Esophagus muscularis mucosa (tissue), 4 donors: ENCODE results near the gene MT1E. TPM values are rescaled to one million over a fixed set of nuclear protein-coding genes. Genes with fewer than 3 reads are reported as not detected.

Experiments used
- DNase-seq: peaks from one replicate; pipeline ENCODE4 v3.0.0-alpha.2; 2017; ENCODE audit errors: extremely low spot score
- H3K27ac ChIP-seq, 4 donors: fragments of 200-600 bp; sonication (generic); replicated peaks in 1 of 4; 1 replicate in 3 of 4; 2 replicates in 1 of 4; pipeline ENCODE4 v1.5.1; 2016 to 2019; ENCODE audit warnings: mild to moderate bottlenecking in 1 of 4
- H3K27me3 ChIP-seq, 4 donors: fragments of 200-600 bp; sonication (generic); one replicate each; pipeline versions ENCODE4 v1.5.1 to v1.6.0; 2016 to 2019
- H3K36me3 ChIP-seq, 4 donors: fragments of 200-600 bp; sonication (generic); one replicate each; pipeline ENCODE4 v1.5.1; 2016 to 2019
- H3K4me1 ChIP-seq, 4 donors: fragments of 200-600 bp; sonication (generic); one replicate each; pipeline ENCODE4 v1.5.1; 2016 to 2019
- H3K4me3 ChIP-seq, 4 donors: fragments of 200-600 bp; sonication (generic); 1 replicate in 2 of 4; 2 replicates in 2 of 4; pipeline ENCODE4 v1.5.1; 2016 to 2019; ENCODE audit warnings: mild to moderate bottlenecking in 4 of 4, moderate library complexity in 1 of 4
- H3K9me3 ChIP-seq, 4 donors: fragments of 200-600 bp; sonication (generic); 1 replicate in 3 of 4; 2 replicates in 1 of 4; pipeline ENCODE4 v1.5.1; 2016 to 2019
- EP300 ChIP-seq: sonication (generic); formaldehyde crosslinking; IDR thresholded peaks from one replicate; pipeline ENCODE4 v1.6.1; 2017; ENCODE audit warnings: antibody characterized with exemption
- POLR2A ChIP-seq: fragments of 450-650 bp; IDR thresholded peaks from one replicate; pipeline ENCODE4 v1.6.1; 2017; ENCODE audit warnings: antibody characterized with exemption, moderate library complexity, mild to moderate bottlenecking, low read depth
- POLR2AphosphoS5 ChIP-seq, 2 donors: sonication (generic); formaldehyde crosslinking; IDR thresholded peaks; one replicate each; pipeline ENCODE4 v1.6.1; 2017; ENCODE audit warnings: antibody characterized with exemption in 2 of 2
- WGBS: methylation state at CpG from one replicate; pipeline ENCODE4 v1.1.5; 2018; 5-methylcytosine and 5-hydroxymethylcytosine counted together
- intact Hi-C: fragments of 100-400 bp; cut with DNase I; formaldehyde crosslinking; loops from one replicate; pipeline ENCODE4 v1.15.1; 2023
- total RNA-seq, 4 donors: library from RNA; depleted of rRNA; stranded (reverse); fragments of >200 nt; gene quantifications; one replicate each; pipeline versions ENCODE4 v1.1.0 to v1.2.1, GENCODE V29; 2016
- TF ChIP-seq, protein P1 (sequence below), 3 experiments: fragments of 200-600 bp in 2 of 3; fragments of 450-650 bp in 1 of 3; sonication (generic) in 2 of 3; IDR thresholded peaks; one replicate each; pipeline ENCODE4 v1.5.1; 2017 to 2019; ENCODE audit warnings: antibody characterized with exemption in 3 of 3, mild to moderate bottlenecking in 2 of 3, moderate library complexity in 1 of 3

Gene MT1E
- total RNA-seq, 4 donors from 2014 or later = 57.7 to 428 (median 146) TPM

DNA sequence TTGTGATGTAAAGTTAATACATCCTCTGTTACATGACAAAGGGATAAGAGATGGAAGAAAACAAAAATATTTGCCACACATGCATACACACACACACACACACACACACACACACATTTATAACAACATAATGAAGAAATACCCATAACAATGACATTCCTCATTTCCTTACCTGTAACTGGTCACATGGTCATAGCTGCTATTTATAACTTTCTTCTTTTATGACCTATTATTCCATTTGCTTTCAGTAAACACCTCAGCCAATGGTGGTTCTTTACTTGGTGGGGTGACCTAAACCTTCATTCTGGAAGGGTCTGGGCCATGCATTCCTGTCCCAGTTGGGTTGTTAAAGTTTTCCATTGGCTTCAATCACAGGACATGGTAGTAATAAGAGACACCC, 11.9 kb upstream of the MT1E start:
- no peaks in the 10 kb centered on the region for H3K9me3 ChIP-seq
- DNase-seq = no peak
- no peak for TF ChIP-seq POLR2AphosphoS5 (IDR thresholded peaks at IDR 0.05)
- H3K27me3 ChIP-seq = no peaks in the 10 kb centered on the region
- H3K36me3 ChIP-seq = no peaks in the 10 kb centered on the region
- intact Hi-C loops = no loop called here
- H3K27ac ChIP-seq = no peak overlapping the region
- H3K4me1 ChIP-seq = peaks cover 39 to 51% (median 49%) of the 10 kb centered on the region in 4 donors
- H3K4me3 ChIP-seq = no peak overlapping the region

DNA sequence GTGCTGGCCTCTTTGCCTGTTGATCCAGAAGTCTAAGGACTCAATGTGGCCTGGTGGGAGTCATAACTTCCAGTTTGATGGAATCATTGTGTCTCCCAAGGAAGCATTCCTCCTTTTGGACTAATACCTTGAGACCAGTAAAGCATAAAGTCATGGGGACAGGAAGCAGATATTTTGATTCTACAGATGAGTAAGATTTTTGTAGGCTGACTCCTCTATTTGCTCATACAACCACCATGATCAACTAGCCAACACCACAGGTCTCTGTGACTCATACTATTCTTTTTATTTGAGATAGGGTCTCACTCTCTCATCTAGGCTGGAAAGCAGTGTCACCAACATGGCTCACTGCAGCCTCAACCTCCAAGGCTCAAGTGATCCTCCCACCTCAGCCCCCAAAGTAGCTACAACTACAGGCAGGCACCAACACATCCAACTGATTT, 11.0 kb upstream of the MT1E start:
- Histone ChIP-seq H3K4me3 (no peak overlapping the region), H3K27ac (no peak overlapping the region)
- intact Hi-C loops = no loop called here

DNA sequence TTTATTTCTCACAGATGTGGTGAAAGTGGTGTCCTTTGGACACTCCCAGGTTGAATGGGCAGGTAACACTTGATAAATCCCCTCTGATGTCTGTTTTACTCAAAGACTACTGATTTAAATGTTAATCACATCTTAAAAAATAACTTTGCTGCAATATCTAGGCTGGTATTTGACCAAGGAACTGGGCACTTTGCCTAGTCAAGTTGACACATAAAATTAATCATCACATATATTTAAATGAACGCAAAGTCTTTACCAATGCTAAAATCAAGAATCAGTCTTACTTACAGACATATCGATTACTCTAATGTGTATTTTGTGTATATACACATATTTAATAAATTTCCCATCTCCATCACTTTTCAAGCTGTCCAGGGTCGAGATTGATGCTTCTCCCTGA, 10.2 kb upstream of the MT1E start:
- intact Hi-C loops = no loop called here
- Histone ChIP-seq H3K27me3 (no peaks in the 10 kb centered on the region), H3K36me3 (no peaks in the 10 kb centered on the region), H3K4me3 (no peak overlapping the region), H3K4me1 (peaks cover 27 to 42% (median 33%) of the 10 kb centered on the region in 4 donors), H3K9me3 (no peaks in the 10 kb centered on the region), H3K27ac (no peak overlapping the region)
- no peak for DNase-seq
- WGBS = 89% methylated on average over 3 of the region's 3 CpGs
- TF ChIP-seq EP300 (no peak), POLR2A (no peak), POLR2AphosphoS5 (IDR thresholded peaks at IDR 0.05) (no peak)
- TF ChIP-seq, protein P1, sequence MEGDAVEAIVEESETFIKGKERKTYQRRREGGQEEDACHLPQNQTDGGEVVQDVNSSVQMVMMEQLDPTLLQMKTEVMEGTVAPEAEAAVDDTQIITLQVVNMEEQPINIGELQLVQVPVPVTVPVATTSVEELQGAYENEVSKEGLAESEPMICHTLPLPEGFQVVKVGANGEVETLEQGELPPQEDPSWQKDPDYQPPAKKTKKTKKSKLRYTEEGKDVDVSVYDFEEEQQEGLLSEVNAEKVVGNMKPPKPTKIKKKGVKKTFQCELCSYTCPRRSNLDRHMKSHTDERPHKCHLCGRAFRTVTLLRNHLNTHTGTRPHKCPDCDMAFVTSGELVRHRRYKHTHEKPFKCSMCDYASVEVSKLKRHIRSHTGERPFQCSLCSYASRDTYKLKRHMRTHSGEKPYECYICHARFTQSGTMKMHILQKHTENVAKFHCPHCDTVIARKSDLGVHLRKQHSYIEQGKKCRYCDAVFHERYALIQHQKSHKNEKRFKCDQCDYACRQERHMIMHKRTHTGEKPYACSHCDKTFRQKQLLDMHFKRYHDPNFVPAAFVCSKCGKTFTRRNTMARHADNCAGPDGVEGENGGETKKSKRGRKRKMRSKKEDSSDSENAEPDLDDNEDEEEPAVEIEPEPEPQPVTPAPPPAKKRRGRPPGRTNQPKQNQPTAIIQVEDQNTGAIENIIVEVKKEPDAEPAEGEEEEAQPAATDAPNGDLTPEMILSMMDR (IDR thresholded peaks at IDR 0.05) = no peak

More for the DNA sequence above, 11.0 kb upstream of the MT1E start:
- Histone ChIP-seq H3K9me3 (no peaks in the 10 kb centered on the region), H3K4me1 (peaks cover 34 to 47% (median 41%) of the 10 kb centered on the region in 4 donors), H3K27me3 (no peaks in the 10 kb centered on the region), H3K36me3 (no peaks in the 10 kb centered on the region)
- TF ChIP-seq POLR2AphosphoS5 (IDR thresholded peaks at IDR 0.05) (no peak), EP300 (no peak), POLR2A (no peak)
- TF ChIP-seq, protein P1 (IDR thresholded peaks at IDR 0.05) = no peak
- no peak for DNase-seq

GRCh38 chr16:56616608-56617211, 8.9 kb upstream of the MT1E start:
- no peak for DNase-seq
- intact Hi-C loops = no loop called here
- H3K27me3 ChIP-seq = no peaks in the 10 kb centered on the region
- H3K9me3 ChIP-seq = no peaks in the 10 kb centered on the region
- H3K27ac ChIP-seq = peak overlapping the region; percentile 63 to 68 (median 65)
- H3K4me3 ChIP-seq = peak overlapping the region; percentile 52 to 58 (median 53)
- H3K4me1 ChIP-seq = peaks cover 15 to 29% (median 22%) of the 10 kb centered on the region in 4 donors
- H3K36me3 ChIP-seq = no peaks in the 10 kb centered on the region
- WGBS = 81% methylated on average over 11 of the region's 23 CpGs
- TF ChIP-seq EP300 (no peak), POLR2AphosphoS5 (IDR thresholded peaks at IDR 0.05) (no peak), POLR2A (no peak)
- TF ChIP-seq, protein P1 (IDR thresholded peaks at IDR 0.05) = no peak

GRCh38 chr16:56617212-56618085, 8.1 kb upstream of the MT1E start:
- Histone ChIP-seq H3K27ac (peak overlapping the region; percentile 63 to 68 (median 65)), H3K9me3 (no peaks in the 10 kb centered on the region), H3K27me3 (no peaks in the 10 kb centered on the region), H3K4me3 (peak overlapping the region; percentile 52 to 58 (median 53)), H3K4me1 (peaks cover 15 to 28% (median 23%) of the 10 kb centered on the region in 4 donors), H3K36me3 (no peaks in the 10 kb centered on the region)
- WGBS = 12% methylated on average over 3 of the region's 41 CpGs
- no peak for TF ChIP-seq EP300
- TF ChIP-seq, protein P1 (IDR thresholded peaks at IDR 0.05) = peak in 1 of 3 experiments; percentile 2
- peak in 1 of 2 donors; percentile 84 for TF ChIP-seq POLR2AphosphoS5 (IDR thresholded peaks at IDR 0.05)
- TF ChIP-seq POLR2A = no peak
- intact Hi-C loops = no loop called here
- DNase-seq = no peak
